COLO668 (cell line): ENCODE measurements around the gene PLA2G12B.
"Not testable (repeated sequence)": the region's sequence is repeated elsewhere in the genome, so short reads cannot be mapped to it uniquely, and the experiment has no call there.

Experiments used
- DNase-seq: peaks from one replicate; lab custom pipeline; 2025; ENCODE audit not compliant: unreplicated experiment; lab: John Stamatoyannopoulos, UW

Gene PLA2G12B

DNA sequence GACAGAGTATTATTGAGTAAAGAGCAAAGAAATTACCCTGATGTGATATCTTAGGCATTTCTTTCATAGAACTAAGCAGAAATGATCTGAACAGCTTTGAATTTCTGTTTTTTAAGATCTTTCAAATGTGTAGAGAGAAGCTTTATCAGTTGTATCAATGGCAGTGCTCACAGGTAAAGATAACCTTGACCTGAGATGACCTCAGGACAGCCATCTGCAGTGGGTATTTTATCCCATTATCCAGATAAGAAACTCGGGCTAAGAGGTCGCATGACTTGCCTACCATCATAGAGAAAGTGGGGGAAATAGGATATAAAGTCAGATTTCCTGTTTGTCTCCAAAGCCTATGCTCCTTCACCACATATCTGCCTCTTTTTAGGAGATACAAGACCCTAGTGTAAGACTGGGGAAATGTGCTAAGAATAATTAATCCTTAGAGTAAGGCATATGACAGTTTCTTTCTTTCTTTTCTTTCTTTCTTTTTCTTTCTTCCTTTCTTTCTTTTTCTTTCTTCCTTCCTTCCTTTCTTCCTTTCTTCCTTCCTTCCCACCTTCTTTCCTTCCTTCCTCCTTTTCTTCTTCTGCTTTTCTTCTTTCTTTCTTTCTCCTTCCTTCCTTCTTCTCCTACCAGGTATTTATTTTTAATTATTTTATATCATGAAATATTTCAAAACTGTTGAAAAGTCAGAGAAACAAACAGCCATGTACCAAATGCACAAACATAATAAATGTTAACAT is 10.9 kb downstream of the PLA2G12B start:
- no peak for DNase-seq

GRCh38 chr10:72935361-72935760 is 19.2 kb downstream of the PLA2G12B start:
- no peak for DNase-seq

DNA sequence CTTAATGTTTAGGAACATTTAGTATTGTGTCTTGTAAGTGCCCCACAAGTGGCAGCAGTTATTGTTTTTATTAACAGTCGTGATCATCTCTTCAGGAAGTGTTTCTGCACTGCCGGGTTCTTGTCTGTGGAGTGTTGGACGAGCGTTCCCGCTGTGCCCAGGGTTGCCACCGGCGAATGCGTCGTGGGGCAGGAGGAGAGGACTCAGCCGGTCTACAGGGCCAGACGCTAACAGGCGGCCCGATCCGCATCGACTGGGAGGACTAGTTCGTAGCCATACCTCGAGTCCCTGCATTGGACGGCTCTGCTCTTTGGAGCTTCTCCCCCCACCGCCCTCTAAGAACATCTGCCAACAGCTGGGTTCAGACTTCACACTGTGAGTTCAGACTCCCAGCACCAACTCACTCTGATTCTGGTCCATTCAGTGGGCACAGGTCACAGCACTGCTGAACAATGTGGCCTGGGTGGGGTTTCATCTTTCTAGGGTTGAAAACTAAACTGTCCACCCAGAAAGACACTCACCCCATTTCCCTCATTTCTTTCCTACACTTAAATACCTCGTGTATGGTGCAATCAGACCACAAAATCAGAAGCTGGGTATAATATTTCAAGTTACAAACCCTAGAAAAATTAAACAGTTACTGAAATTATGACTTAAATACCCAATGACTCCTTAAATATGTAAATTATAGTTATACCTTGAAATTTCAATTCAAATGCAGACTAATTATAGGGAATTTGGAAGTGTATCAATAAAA is 22.2 kb downstream of the PLA2G12B start:
- no peak for DNase-seq

- DNase-seq: no peak
Observed at GRCh38 chr10:72930276-72930675, 24.3 kb downstream of the PLA2G12B start.

- no peak for DNase-seq
Observed at GRCh38 chr10:72928798-72929197, 25.8 kb downstream of the PLA2G12B start.

GRCh38 chr10:72927485-72927884 is 27.1 kb downstream of the PLA2G12B start:
- no peak for DNase-seq

- no peak for DNase-seq
Observed at GRCh38 chr10:72925951-72926465, 28.6 kb downstream of the PLA2G12B start.

- DNase-seq: no peak
Observed at GRCh38 chr10:72924351-72924750, 30.3 kb downstream of the PLA2G12B start.

- DNase-seq: not testable (repeated sequence)
Observed at GRCh38 chr10:72921147-72921683, 33.4 kb downstream of the PLA2G12B start.

GRCh38 chr10:72918352-72918751 is 36.3 kb downstream of the PLA2G12B start:
- DNase-seq: no peak

DNA sequence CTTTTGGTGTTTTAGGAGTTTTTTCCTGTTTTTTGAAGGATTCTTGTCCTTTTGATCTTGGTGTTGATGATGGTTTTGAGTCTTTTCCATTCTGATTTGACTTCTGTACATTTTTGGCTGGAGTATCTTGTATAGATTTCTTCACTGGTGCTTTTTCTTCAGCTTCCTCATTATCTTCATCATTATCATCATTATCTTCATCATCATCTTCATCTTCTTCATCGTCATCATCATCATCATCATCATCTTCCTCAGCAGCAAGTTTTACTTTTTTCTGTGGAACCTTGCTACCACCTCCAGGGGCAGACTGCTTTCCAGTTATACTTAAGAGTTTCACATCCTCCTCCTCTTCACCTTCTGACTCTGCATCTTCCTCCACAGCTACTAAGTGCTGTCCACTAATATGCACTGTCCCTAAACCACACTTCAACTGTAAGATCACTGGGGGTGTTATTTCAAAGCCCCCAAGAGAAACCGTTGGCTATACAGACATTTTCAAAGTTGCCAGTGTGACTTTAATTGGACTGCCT is 36.7 kb downstream of the PLA2G12B start:
- not testable (repeated sequence) for DNase-seq

- not testable (repeated sequence) for DNase-seq
Observed at GRCh38 chr10:72917201-72917600, 37.4 kb downstream of the PLA2G12B start.

DNA sequence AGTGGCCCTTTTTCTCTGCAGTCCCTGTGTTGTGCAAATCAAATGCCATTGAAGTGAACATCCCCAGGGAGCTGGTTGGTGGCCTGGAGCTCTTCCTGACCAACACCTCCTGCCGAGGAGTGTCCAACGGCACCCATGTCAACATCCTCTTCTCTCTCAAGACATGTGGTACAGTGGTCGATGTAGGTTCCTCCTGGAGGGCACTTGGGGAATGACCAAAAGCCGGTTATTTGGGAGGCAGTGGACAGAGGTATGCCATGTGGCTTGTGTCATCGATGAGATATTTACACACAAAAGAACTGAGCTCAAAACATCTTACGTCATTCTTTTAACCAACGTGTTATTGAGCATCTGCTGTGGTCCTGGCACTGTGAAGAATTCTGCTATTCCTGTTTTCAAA is 41.3 kb downstream of the PLA2G12B start:
- DNase-seq: no peak

GRCh38 chr10:72912736-72913135 is 41.9 kb downstream of the PLA2G12B start:
- DNase-seq: no peak

DNA sequence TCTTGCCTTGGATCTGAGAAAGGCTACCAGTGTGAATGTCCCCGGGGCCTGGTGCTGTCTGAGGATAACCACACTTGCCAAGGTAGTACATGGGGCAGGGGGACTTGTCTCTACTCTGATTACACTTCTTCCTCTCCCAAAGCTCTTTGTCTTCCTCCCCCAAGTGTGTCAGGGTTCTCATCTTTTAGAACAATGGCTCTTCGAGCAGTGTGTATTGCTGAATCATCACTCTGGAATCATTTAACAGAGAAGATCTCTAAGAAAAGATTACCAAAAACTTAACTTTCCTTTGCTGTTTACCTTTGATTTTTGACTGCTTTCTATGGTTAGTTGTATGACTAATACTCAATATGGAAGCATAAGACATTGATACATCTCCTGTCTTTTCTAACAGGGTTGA is 42.8 kb downstream of the PLA2G12B start:
- no peak for DNase-seq

DNA sequence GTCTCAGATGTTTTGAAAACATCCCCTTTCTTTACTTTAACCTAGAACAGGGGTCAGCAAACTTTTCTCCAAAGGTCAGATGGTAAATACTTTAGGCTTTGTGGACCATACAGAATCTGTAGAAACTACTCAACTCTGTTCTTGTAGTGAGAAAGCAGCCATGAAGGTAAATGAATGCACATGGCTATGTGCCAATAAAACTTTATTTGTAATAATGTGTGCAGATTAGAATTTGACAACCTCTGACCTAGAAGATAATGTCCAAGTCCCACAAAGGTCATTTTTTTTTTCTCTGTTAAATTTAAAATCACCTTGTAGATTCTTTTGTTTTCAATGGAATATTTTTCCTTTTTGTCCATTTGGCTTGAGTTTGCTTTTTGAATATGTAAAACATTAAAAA is 43.9 kb downstream of the PLA2G12B start:
- no peak for DNase-seq

DNA sequence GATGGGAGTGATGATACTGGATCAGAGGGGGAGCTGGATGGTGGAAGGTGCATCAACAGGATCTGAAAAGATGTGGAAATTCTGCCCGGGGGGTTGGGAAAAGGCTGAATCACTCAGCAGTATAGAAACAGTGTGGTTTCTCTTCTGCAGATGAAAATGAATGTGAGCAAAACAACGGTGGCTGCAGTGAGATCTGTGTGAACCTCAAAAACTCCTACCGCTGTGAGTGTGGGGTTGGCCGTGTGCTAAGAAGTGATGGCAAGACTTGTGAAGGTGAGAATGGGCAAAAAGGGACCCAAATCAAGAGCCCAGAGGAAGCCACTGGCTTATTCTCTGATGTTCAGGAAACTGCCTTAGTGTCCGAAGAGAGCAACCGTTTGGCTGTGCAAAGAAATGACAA is 48.2 kb downstream of the PLA2G12B start:
- no peak for DNase-seq

GRCh38 chr10:72904806-72905205 is 49.8 kb downstream of the PLA2G12B start:
- DNase-seq: no peak

GRCh38 chr10:72903941-72904446 is 50.6 kb downstream of the PLA2G12B start:
- not testable (repeated sequence) for DNase-seq

DNA sequence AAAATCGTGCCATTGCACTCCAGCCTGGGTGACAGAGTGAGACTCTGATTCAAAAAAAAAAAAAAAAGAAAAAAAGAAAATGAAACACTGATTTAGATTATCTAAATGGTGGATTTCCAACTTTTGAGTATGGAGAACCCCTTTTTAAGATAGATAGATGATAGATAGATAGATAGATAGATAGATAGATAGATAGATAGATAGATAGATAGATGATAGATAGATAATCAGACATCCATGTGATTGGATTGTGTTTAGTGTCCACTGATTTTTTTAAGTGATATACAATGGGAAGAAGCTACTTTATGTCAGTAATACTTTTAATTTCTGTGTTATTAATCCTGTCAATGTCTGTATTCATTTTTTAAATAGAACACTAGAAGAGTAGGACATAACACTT is 55.1 kb downstream of the PLA2G12B start:
- DNase-seq: no peak

DNA sequence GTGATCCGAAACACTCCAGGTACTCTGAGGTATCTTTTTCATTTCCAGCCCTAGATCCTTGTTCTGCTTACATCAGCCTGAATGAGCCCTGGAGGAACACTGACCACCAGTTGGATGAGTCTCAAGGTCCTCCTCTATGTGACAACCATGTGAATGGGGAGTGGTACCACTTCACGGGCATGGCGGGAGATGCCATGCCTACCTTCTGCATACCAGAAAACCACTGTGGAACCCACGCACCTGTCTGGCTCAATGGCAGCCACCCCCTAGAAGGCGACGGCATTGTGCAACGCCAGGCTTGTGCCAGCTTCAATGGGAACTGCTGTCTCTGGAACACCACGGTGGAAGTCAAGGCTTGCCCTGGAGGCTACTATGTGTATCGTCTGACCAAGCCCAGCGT is 56.0 kb downstream of the PLA2G12B start:
- DNase-seq: no peak
